Neural progenitor cell (in vitro differentiated cells): ENCODE results near the gene MBNL2.

Source experiments
- CTCF ChIP-seq: fragments of 200-600 bp; sonication (generic); IDR thresholded peaks from 2 replicates; pipeline ENCODE4 v1.5.1; 2017; ENCODE audit warnings: antibody characterized with exemption, mild to moderate bottlenecking
- EZH2 ChIP-seq: fragments of 200-600 bp; sonication (generic); IDR thresholded peaks from 2 replicates; pipeline ENCODE4 v1.6.1; 2017; ENCODE audit warnings: antibody characterized with exemption, mild to moderate bottlenecking, moderate library complexity
- EZH2phosphoT487 ChIP-seq: fragments of 200-600 bp; sonication (generic); IDR thresholded peaks from 2 replicates; pipeline ENCODE4 v1.6.1; 2017; ENCODE audit warnings: antibody characterized with exemption

GRCh38 chr13:97239943-97240787 lies 18.0 kb downstream of the MBNL2 start:
- TF ChIP-seq CTCF (no peak), EZH2 (no peak), EZH2phosphoT487 (no peak)
